HCT116 (cell line): ENCODE data around the gene BMAL1.

Source experiments
- EZH2 ChIP-seq: fragments of 200-600 bp; sonication (generic); IDR thresholded peaks from 2 replicates; pipeline ENCODE4 v1.6.1; 2017; ENCODE audit warnings: antibody characterized with exemption, mixed run types
- EZH2phosphoT487 ChIP-seq: fragments of 200-600 bp; IDR thresholded peaks from 2 replicates; pipeline ENCODE4 v1.6.1; 2018; ENCODE audit warnings: antibody characterized with exemption, borderline replicate concordance
- POLR2A ChIP-seq: IDR thresholded peaks from 2 replicates; pipeline ENCODE4 v1.7.0; 2011; ENCODE audit warnings: borderline replicate concordance; ENCODE audit not compliant: insufficient read depth, insufficient read length; ENCODE audit errors: extremely low read depth
- SIN3A ChIP-seq: IDR thresholded peaks from 2 replicates; pipeline ENCODE4 v1.6.1; 2012; ENCODE audit warnings: low read depth
- TCF7L2 ChIP-seq: IDR thresholded peaks from 2 replicates; pipeline ENCODE4 v1.7.0; 2011; ENCODE audit warnings: borderline replicate concordance, inconsistent platforms; ENCODE audit not compliant: insufficient read depth, insufficient read length; ENCODE audit errors: extremely low read depth
- TF ChIP-seq, protein P1 (sequence below), 3 experiments: fragments of 200-600 bp in 1 of 3; sonication (generic) in 1 of 3; IDR thresholded peaks in 2 of 3; conservative IDR thresholded peaks in 1 of 3; 2 replicates each; pipeline ENCODE4 v1.5.1; 2012 to 2017; ENCODE audit warnings: low read depth in 2 of 3, low read length in 2 of 3, antibody characterized with exemption in 1 of 3, borderline replicate concordance in 1 of 3, control low read depth in 1 of 3, mild to moderate bottlenecking in 1 of 3, mixed read lengths in 1 of 3, mixed run types in 1 of 3, moderate library complexity in 1 of 3; ENCODE audit not compliant: insufficient read depth in 1 of 3

DNA sequence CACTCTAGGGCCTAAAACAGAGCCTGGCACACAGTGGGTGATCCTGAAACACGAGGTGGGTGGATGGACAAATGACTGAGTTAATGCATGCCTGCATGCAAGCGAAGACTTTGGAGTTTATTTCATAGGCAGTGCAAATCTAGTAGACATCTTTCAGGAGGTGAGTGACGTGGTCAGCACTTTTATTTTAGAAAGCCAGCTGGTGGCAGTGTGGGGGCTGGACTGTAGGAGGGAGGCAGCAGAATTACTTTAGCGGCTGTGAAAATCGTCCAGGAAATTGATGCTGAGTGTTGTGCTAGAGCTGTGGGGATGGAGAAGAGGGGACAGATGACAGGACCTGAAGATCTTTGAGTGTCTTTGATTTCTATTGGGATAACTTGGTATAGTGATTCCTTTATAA is 47.1 kb downstream of the BMAL1 start:
- no peak for TF ChIP-seq POLR2A
- no peak for TF ChIP-seq TCF7L2
- TF ChIP-seq, protein P1, sequence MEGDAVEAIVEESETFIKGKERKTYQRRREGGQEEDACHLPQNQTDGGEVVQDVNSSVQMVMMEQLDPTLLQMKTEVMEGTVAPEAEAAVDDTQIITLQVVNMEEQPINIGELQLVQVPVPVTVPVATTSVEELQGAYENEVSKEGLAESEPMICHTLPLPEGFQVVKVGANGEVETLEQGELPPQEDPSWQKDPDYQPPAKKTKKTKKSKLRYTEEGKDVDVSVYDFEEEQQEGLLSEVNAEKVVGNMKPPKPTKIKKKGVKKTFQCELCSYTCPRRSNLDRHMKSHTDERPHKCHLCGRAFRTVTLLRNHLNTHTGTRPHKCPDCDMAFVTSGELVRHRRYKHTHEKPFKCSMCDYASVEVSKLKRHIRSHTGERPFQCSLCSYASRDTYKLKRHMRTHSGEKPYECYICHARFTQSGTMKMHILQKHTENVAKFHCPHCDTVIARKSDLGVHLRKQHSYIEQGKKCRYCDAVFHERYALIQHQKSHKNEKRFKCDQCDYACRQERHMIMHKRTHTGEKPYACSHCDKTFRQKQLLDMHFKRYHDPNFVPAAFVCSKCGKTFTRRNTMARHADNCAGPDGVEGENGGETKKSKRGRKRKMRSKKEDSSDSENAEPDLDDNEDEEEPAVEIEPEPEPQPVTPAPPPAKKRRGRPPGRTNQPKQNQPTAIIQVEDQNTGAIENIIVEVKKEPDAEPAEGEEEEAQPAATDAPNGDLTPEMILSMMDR (IDR thresholded peaks at IDR 0.05 in 2 of 3, conservative IDR thresholded peaks at IDR 0.05 in 1 of 3; ENCODE audit: borderline replicate concordance in 1 of 3, insufficient read depth in 1 of 3, low read depth in 2 of 3, low read length in 2 of 3), result no peak
- TF ChIP-seq EZH2, result no peak
- no peak for TF ChIP-seq EZH2phosphoT487
- TF ChIP-seq SIN3A, result no peak
